Adipose tissue (tissue), 3 donors: ENCODE results near the gene PDE4B. TPM values are rescaled to one million over a fixed set of nuclear protein-coding genes. Genes with fewer than 3 reads are reported as not detected.

Source experiments
- H3K27ac ChIP-seq: one replicate; pipeline ENCODE4 v1.5.1; 2013; ENCODE audit warnings: low read depth, low read length
- WGBS, 3 donors: extraction: QIAGEN DNeasy Blood & Tissue Kit; methylation state at CpG; one replicate each; pipeline ENCODE4 v1.1.7; 2013; 5-methylcytosine and 5-hydroxymethylcytosine counted together
- polyA plus RNA-seq, 3 donors: library from polyadenylated mRNA; stranded (reverse); fragments of 200-250 nt; gene quantifications; one replicate each; pipeline ENCODE4 v1.2.3, GENCODE V29; 2013
- donor health status: healthy with polysubstance abuse.
- donor health status: Bipolar disorder and iron deficiency.
- donor health status: healthy.

PDE4B gene
- polyA plus RNA-seq, 3 donors: 1.3 to 10.0 (median 9.4) TPM

DNA sequence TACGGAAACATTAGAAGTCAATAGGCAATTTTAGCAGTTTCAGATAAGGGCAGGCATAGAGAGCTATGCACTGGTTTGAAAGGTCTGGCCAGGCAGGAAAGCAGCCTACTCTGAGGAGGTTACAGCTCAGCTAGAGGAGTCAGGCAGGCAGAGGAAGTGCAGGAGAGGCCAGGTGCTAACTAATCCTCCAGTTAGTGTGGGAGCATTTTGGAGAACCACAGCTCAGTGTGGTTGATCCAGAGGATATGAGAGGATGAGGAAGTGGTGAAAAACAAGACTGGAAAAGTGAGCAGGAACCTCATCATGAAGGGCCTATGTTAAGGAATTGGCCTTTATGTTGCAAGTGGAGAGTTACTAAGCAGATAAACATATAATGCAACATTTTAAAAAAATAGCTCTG, 458.9 kb downstream of the PDE4B start:
- 59 to 84% (median 83%) methylated on average over 1 of the region's 1 CpG for WGBS, 3 donors
- no peak overlapping the region for H3K27ac ChIP-seq

DNA sequence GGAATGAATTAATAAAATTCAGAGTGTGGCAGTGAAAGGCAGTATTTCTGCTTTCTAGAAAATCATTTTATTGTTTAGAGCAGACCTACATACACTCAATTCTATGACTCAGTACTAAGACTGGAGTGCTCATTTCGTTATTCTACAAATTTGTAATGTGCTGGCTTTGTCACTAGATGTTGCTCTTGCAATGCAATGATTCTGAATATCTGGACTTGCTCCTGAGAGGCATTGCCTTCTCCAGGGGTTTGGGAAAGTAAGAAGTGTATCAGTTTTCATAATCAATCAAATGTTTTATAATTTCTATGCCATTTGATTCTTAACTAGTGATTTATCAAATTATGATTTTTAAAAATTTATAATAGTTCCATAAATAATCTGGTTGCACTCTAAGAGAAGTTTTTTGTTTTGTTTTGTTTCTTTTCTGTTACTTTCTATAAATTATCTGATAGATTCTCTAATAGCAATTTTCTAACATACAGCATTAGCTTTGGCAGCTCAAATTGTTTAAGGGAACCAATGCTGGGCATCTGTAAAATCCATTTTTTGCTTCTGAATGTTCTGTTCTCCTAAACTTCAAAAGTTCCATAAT, 460.7 kb downstream of the PDE4B start:
- no peak overlapping the region for H3K27ac ChIP-seq
- WGBS, 3 donors: 0% methylated on average over 1 of the region's 1 CpG

GRCh38 chr1:66254785-66255184, 462.1 kb downstream of the PDE4B start:
- no peak overlapping the region for H3K27ac ChIP-seq
- WGBS, 3 donors: 96 to 100% (median 97%) methylated on average over 1 of the region's 1 CpG

- H3K27ac ChIP-seq: no peak overlapping the region
- WGBS, 3 donors: 72 to 92% (median 87%) methylated on average over 5 of the region's 5 CpGs
These were observed 464.2 kb downstream of the PDE4B start for GRCh38 chr1:66256629-66257572.

GRCh38 chr1:66258404-66259105, 465.9 kb downstream of the PDE4B start:
- 62 to 75% (median 73%) methylated on average over 4 of the region's 4 CpGs for WGBS, 3 donors
- no peak overlapping the region for H3K27ac ChIP-seq

DNA sequence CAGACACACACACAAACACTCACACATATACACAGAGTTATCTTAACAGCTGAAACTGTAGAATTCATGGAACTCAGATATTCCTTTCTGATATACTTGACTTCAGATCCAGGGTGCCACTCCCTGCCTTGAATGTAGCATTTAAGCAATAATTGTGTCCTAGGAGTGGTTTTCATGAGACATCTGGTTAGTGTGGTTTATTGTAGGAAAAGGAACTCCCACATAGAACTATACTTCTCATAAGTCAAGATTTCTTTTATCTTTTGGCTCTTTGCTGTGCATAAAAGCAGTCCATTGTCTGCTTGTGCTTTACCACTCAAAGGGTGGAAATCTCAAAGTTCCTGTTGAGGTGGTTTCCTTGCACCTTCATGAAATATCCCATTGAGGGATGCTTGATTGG, 468.7 kb downstream of the PDE4B start:
- H3K27ac ChIP-seq: no peak overlapping the region

DNA sequence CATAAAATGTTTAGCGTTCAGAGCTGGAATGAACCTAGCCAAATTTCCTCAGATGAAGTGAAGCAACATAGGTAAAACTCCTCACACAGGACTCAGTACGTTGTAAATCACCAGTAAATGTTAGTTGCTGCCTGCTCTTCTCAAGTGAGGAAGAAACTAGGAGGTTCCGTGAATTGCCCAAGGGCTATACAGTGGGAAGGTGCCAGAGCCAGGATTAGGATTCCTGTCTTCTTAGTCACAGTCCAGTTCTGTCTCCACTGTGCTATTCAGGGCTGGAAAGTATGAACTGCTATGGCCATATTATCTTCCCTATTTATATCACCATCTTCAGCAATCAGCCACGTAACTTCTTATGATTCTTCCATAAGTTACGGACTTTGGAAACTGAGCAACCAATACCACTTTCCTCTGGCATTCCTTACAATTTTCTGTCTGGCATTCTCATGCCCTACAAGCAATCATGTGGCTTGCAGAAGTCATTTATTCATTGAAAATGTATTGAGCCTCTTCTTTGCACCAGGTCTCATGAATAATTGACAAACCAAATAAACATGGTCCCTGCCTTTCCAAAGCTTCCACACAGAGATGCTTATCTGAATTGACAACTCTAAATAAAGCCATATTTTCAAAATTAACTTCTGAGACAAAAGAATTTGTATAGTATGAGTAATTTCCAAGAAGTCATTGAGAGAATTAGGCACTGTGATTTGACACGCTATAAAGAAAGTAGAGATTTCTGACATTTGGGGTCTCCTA, 469.7 kb downstream of the PDE4B start:
- no peak overlapping the region for H3K27ac ChIP-seq
- WGBS, 3 donors: 80 to 89% (median 87%) methylated on average over 6 of the region's 6 CpGs

DNA sequence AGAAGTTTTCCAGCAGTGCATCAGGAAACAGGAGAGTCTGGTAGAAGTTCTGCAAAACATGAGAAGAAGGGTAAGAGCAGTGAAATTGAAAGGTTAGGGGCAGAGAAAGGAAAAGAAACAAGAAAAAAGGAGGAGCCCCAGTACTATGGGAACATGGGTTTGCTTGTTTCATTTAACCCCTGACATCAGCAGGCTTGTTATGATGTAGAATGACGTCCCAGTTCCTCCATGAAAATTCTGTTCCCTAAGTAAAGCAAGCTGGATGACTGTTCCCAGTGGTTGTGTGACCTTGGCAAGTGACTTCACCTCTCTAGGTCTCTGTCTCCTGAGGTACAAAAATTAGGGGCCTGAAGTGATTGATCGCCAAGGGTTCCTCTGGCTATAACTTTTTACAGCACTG, 472.6 kb downstream of the PDE4B start:
- WGBS, 3 donors: 68 to 87% (median 85%) methylated on average over 2 of the region's 2 CpGs
- H3K27ac ChIP-seq: no peak overlapping the region

GRCh38 chr1:66265796-66266195, 473.1 kb downstream of the PDE4B start:
- 56 to 86% (median 65%) methylated on average over 3 of the region's 3 CpGs for WGBS, 3 donors
- no peak overlapping the region for H3K27ac ChIP-seq

- no peak overlapping the region for H3K27ac ChIP-seq
- WGBS, 3 donors: 60 to 74% (median 64%) methylated on average over 6 of the region's 6 CpGs
These were observed 473.7 kb downstream of the PDE4B start for GRCh38 chr1:66266350-66266749.

- H3K27ac ChIP-seq: no peak overlapping the region
- WGBS, 3 donors: 68 to 89% (median 72%) methylated on average over 3 of the region's 3 CpGs
These were observed 474.1 kb downstream of the PDE4B start for GRCh38 chr1:66266756-66267155.

- WGBS, 3 donors: 48 to 71% (median 58%) methylated on average over 7 of the region's 7 CpGs
- H3K27ac ChIP-seq: no peak overlapping the region
These were observed 474.7 kb downstream of the PDE4B start for GRCh38 chr1:66267201-66267940.

DNA sequence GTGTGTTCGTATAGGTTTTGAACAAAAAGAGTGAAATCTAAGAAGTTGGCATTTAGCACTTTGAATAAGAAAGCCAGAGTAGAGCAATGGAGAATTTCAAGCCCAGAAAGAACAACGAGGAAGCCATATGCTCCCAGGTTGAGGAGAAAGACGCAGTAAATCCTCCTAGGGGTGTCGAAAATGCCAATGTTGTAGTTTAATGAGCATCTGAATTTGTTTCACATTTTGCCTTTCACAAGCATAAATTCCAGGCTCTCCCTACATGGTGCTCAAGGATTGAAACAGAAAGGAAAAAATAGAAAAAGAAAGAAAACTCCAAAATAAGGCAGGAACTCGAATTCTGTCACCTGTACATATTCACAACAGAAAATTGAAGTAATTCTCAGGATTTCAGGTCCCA, 476.5 kb downstream of the PDE4B start:
- WGBS, 3 donors: 81 to 90% (median 89%) methylated on average over 5 of the region's 5 CpGs
- no peak overlapping the region for H3K27ac ChIP-seq

DNA sequence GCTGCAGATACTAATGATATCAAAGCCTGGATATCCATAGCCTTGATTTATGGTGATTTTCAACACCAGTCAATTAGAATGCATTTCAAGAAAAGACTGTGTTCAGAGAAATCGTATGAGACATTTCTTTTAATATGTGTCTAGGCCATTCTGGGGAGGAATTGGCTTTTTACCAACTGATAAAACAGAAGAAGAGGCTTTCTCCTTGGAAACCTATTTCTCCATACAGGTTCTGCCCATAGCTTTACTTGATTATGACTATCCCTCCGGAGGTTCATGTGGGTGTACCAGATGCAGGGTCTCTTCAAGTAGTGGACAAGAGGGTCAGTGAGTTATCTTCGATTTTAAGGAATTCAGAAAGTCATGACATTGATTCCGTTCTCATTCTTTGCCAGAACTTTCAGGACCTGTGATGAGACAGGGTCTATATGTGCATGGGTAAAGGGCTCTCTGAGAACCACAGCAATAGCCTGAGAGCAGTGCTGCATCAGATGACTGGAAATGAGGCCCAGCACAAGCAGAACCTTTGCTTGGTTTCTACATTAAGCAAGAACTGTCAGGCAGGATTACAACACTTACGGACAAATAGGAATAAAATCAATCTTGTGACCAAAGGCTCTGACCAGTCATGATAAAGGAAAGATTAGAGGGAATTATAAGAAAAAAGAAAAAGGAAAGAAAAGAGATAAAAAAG, 477.6 kb downstream of the PDE4B start:
- H3K27ac ChIP-seq: peak overlapping the region; percentile 26
- WGBS, 3 donors: 59 to 68% (median 59%) methylated on average over 5 of the region's 5 CpGs

- WGBS, 3 donors: 14 to 30% (median 30%) methylated on average over 8 of the region's 8 CpGs
- peak overlapping the region; percentile 72 for H3K27ac ChIP-seq
These were observed 478.7 kb downstream of the PDE4B start for GRCh38 chr1:66271216-66271903.

- 6 to 31% (median 26%) methylated on average over 5 of the region's 5 CpGs for WGBS, 3 donors
- peak overlapping the region; percentile 72 for H3K27ac ChIP-seq
These were observed 479.2 kb downstream of the PDE4B start for GRCh38 chr1:66271904-66272254.

GRCh38 chr1:66273656-66274055, 481.0 kb downstream of the PDE4B start:
- no peak overlapping the region for H3K27ac ChIP-seq
- 79 to 88% (median 85%) methylated on average over 2 of the region's 2 CpGs for WGBS, 3 donors
